ENCODE measurements around the gene MIR17HG. TPM values are rescaled to one million over a fixed set of nuclear protein-coding genes. Genes with fewer than 3 reads are reported as not detected.

The MIR17HG gene
- total RNA-seq, 2 experiments from 2014 or later, result 10.1 to 11.9 TPM

DNA sequence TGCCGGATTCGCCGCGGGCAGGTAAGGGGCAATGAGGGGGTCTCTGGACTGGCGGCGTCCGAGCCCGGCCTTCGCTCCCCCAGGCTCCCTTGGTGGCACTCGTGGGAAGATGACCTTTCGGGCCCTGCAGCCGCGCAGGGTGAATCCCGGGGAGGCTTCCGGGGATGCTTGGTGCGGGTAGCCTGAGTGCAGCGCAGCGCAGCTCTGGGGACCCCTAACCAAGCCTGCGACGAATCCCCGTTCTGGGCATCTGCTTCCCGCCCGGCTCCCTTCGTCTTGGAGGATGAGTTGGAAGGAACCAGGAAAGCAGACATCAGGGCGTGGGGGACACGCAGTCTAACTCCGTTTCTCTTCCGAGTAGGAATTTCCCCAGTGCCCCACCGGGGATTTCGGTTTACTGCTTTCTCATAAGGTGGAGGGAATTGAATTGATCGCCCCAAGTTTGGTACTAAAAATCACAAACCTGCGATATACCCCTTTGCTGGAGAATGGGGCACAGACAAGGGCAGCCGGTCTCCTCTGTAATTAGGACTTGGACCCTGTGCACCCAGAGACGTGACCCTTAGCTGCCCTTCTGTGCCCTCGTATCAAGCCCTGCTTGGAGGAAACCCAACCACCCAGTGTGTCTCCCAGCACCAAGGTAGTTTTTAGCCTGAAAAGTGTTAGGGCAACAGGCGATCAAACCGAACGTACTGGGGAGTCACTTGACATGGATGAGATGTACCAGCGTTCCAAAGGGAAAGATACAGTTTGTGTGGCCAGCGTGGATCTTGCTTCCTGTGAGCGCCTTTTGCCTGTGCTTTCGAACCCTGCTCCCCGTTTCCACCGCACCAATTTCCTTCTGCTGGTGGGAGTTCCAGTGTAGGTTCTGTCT lies 51.9 kb downstream of the MIR17HG start:
- Mint-ChIP-seq H3K36me3 (no peaks in the 10 kb centered on the region), H3K4me3 (peak overlapping the region; percentile 55), H3K9me3 (no peaks in the 10 kb centered on the region), H3K4me1 (peaks cover 6% of the 10 kb centered on the region), H3K27me3 (peaks cover 89% of the 10 kb centered on the region), H3K27ac (no peak overlapping the region)
- POLR2A ChIA-PET, result interaction anchor here (0.8 kb wide), 1 partner anchor 52 kb away, joined by 3 read pairs; the partner anchor contains the start of gene MIR17HG
- ATAC-seq (ENCODE audit: low read depth) (no peak), DNase-seq (no peak)

GRCh38 chr13:91400063-91400399 lies 52.5 kb downstream of the MIR17HG start:
- no peak for ATAC-seq (ENCODE audit: low read depth)
- H3K27ac Mint-ChIP-seq, result no peak overlapping the region
- H3K4me1 Mint-ChIP-seq, result peaks cover 6% of the 10 kb centered on the region
- H3K36me3 Mint-ChIP-seq, result no peaks in the 10 kb centered on the region
- H3K27me3 Mint-ChIP-seq, result peaks cover 83% of the 10 kb centered on the region
- POLR2A ChIA-PET, result interaction anchor here (0.8 kb wide), 1 partner anchor 53 kb away, joined by 3 read pairs; the partner anchor contains the start of gene MIR17HG
- H3K9me3 Mint-ChIP-seq, result no peaks in the 10 kb centered on the region
- no peak for DNase-seq
- H3K4me3 Mint-ChIP-seq, result peak overlapping the region; percentile 51

DNA sequence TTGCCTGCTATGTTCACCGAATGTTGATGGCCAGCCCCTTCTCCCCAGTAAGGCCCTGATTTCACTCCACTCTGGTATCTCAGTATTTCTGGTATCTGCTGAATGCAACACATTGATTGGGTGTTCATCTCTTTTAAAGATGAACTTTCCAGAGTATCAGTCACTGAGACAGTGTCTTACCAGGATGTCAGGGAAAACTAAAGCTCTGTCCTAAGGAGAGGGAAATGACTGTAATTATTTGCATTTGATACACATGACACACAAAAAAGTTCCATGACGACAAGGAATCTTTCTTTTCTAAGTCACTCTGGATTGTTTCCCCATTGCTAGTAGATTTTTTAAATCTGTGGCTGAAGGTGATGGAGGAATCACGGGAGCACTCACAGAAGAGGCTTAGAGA lies 53.2 kb downstream of the MIR17HG start:
- Mint-ChIP-seq H3K27ac (no peak overlapping the region), H3K9me3 (no peaks in the 10 kb centered on the region), H3K4me1 (peaks cover 6% of the 10 kb centered on the region), H3K36me3 (no peaks in the 10 kb centered on the region), H3K27me3 (peaks cover 77% of the 10 kb centered on the region), H3K4me3 (no peak overlapping the region)
- ATAC-seq (ENCODE audit: low read depth), result no peak
- DNase-seq, result no peak
- POLR2A ChIA-PET, result no interaction called here

DNA sequence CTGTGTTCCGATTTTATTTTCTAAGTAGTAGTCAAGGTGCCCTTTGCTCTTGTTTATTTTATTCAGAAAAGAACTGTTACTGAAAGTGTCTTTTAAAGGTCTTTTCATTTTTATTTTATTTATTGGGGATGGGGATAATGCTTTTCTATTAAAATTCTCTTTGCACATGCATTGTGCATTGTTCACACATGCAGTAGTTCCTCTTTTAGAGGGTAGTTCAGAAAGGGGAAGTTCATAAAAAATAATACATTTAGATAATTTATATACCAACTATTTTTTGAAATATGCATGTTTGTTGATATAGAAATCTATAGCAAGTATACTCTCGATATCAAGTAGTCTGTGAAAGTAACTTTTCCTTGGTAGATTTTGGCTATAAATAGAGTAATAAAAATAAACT lies 54.4 kb downstream of the MIR17HG start:
- Mint-ChIP-seq H3K27me3 (peaks cover 64% of the 10 kb centered on the region), H3K36me3 (no peaks in the 10 kb centered on the region), H3K9me3 (no peaks in the 10 kb centered on the region), H3K4me1 (peaks cover 6% of the 10 kb centered on the region), H3K4me3 (no peak overlapping the region), H3K27ac (no peak overlapping the region)
- POLR2A ChIA-PET, result no interaction called here
- ATAC-seq (ENCODE audit: low read depth) (no peak), DNase-seq (no peak)

Other genes with a start within 250 kb of the MIR17HG start
- gene GPC5, start 50.9 kb downstream of the MIR17HG start, total RNA-seq, result under 1 TPM in 1 of 2 experiments, not detected in 1; 0.14 TPM